Measurements from ENCODE around the gene PSMA2. TPM values are rescaled to one million over a fixed set of nuclear protein-coding genes. Genes with fewer than 3 reads are reported as not detected.

The PSMA2 gene
- total and polyA plus RNA-seq, 4 donors: 24.8 to 221 (median 73.8) TPM

GRCh38 chr7:42922017-42922753, 9.8 kb downstream of the PSMA2 start:
- H3K4me3 ChIP-seq (ENCODE audit: low read depth in 1 of 3, low read length in 3 of 3): no peak overlapping the region

More at GRCh38 chr7:42922017-42922753, 9.8 kb downstream of the PSMA2 start:
- no peak overlapping the region for H3K9ac ChIP-seq (ENCODE audit: low read depth in 1 of 2, low read length in 2 of 2)
- no peak for DNase-seq (ENCODE audit: low spot score)
- H3K4me1 ChIP-seq (ENCODE audit: control insufficient read depth in 4 of 4, insufficient read depth in 4 of 4, low read length in 3 of 4): peaks cover 0 to under 1% (median 0%) of the 10 kb centered on the region in 4 donors
- 95% methylated on average over 3 of the region's 3 CpGs for WGBS
- H3K36me3 ChIP-seq (ENCODE audit: control insufficient read depth in 4 of 4, insufficient read depth in 3 of 4, low read depth in 1 of 4, low read length in 3 of 4): peaks cover 16 to 74% (median 63%) of the 10 kb centered on the region in 4 donors
- no peak for TF ChIP-seq JUND (IDR thresholded peaks at IDR 0.05)
- no peak for TF ChIP-seq SP1 (IDR thresholded peaks at IDR 0.05)
- no peak for TF ChIP-seq REST (IDR thresholded peaks at IDR 0.05)
- no peak for TF ChIP-seq RAD21 (IDR thresholded peaks at IDR 0.05)
- no peak for TF ChIP-seq HNF4G (IDR thresholded peaks at IDR 0.05)
- no peak for TF ChIP-seq ZBTB33 (IDR thresholded peaks at IDR 0.05)
- no peak for TF ChIP-seq FOXA2 (IDR thresholded peaks at IDR 0.05)
- no peak for TF ChIP-seq TAF1 (conservative IDR thresholded peaks at IDR 0.05)
- TF ChIP-seq MAX (IDR thresholded peaks at IDR 0.05): no peak
- no peak for TF ChIP-seq NR2F2 (IDR thresholded peaks at IDR 0.05)
- TF ChIP-seq ATF3 (IDR thresholded peaks at IDR 0.05): no peak
- TF ChIP-seq RXRA (IDR thresholded peaks at IDR 0.05): no peak
- H3K27me3 ChIP-seq (ENCODE audit: control insufficient read depth in 4 of 4, insufficient read depth in 4 of 4, low read length in 3 of 4): no peaks in the 10 kb centered on the region
- no peak overlapping the region for H3K27ac ChIP-seq (ENCODE audit: low read depth in 1 of 2, low read length in 2 of 2)
- H3K9me3 ChIP-seq (ENCODE audit: control insufficient read depth in 4 of 4, low read length in 3 of 4): no peaks in the 10 kb centered on the region
